Esophagus mucosa (tissue), 1 donor: ENCODE results near the gene CUEDC1. TPM values are rescaled to one million over a fixed set of nuclear protein-coding genes. Genes with fewer than 3 reads are reported as not detected.

Experiments
- ATAC-seq: fragments of 200-7000 bp; cut with Tn5 transposase; one replicate; pipeline ENCODE4 v1.9.1; 2020
- total RNA-seq: library from RNA; stranded (reverse); gene quantifications from one replicate; pipeline ENCODE4 v1.2.4, GENCODE V29; 2023
- donor health status: DM: yes; HTN: yes; CAD: no.

Gene CUEDC1
- total RNA-seq, 1 donor from 2014 or later: 23.8 TPM

DNA sequence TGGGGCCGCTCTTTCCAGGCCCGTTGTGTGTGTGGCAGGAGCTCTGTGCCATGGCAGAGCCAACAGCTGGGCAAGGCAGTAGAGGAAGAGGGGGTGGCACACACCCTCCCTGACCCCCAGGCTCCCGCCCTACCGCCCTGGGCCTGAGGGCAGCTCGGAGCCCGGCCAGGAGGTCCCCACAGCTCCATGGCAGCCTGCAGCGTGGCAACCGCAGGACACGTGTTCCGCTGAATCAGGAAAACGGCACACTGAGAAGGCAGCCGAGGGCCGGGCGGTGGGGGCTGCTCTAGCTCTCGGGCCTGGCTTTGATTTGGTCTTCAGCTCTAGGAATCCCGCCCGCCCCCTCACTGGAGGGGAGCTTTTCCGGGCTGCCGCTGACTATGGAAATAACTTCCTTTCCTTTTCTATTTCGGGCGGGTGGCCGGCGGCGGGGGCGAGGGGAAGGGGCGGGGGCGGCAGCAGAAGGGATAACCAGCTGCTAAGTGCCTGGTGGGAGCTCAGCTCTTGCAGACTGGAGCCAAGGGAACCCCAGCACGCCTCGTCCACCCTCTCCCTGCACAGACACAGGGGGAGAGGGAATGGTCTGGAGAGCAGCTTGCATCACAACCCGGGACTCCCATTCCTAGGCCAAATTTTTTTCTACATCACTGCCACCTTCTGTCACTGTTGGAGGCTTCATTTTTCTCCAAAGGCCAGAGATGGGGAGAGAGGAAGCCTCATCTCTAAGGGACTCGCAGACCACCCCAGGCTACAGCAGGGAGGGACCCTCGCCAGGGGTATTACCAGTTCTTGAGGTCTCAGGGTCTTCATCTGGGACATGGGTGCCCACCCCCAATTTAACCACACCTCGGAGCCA is 80.5 kb downstream of the CUEDC1 start:
- ATAC-seq: no peak

DNA sequence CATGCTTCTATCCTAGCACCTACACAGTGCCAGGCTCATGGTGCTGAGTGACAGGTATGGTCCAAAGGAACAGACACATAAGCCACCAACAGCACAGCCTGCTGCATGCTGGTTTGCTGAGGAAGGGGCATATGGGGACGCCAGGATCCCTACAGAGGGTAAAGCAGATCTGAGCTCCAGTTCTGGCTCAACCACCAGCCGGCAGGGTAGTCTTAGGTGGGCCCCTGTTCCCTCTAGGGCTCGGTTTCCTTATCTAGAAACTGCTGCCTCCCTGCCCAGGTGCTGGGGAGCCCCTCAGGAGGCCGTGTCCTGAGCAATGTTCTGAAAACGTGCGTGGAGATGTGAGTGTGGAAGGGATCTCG is 81.2 kb downstream of the CUEDC1 start:
- ATAC-seq: no peak

DNA sequence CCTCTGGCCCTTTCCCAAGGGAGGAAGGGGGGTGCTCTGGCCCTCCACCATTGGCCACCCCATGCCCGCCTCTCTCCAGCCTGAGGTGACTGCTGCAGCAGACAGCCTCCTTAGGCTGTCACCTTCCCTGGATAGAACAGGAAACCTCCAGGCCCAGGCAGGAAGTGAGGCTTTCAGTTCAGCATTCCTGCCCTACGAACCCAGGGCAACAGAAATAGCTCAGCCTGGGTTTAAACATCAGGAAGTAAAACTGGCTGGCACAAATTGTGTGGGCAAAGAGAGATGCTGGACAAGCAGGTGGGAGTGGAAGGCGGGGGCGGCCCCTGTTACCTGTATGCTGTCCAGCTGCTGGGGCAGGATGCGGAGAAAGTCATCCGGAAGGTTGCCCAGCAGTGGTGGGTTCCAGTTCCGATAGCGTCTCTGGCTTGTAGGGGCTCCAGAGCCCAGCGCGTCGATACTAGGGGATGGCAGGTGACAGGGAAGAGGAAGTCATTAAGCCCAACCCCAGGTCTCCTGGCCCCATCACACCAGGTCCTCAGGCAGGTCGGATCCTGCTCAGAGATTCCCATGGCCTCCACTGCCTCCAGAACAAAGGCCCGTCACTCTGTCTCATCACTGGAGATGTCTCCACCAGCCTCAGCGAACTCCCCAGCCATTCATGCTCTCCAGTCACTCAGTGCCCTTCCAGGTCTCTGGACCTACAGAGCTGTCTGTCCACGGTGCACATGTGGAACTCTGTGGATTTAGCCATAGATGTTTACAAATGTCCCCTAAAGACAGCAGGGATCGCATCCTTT is 81.8 kb downstream of the CUEDC1 start:
- ATAC-seq: no peak

DNA sequence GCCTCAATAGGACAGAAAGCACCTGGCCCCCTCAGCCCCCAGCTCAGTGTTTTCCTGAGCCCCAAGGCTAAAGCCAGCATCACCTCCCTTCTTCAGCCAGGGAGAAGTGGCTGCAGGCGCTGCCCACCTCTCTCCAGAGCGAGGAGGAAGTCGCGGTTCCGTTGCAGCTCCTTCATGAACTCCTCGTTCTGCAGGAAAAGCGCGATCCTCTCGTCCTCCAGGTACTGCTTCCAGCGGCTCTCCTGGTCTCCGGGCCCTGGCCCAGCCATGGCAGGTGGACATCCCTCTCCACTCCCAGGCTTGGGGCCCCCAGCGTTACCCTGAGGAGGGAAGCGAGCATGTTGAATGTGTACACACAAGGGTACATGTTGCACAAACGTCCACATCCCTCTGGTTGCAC is 82.7 kb downstream of the CUEDC1 start:
- ATAC-seq: no peak

DNA sequence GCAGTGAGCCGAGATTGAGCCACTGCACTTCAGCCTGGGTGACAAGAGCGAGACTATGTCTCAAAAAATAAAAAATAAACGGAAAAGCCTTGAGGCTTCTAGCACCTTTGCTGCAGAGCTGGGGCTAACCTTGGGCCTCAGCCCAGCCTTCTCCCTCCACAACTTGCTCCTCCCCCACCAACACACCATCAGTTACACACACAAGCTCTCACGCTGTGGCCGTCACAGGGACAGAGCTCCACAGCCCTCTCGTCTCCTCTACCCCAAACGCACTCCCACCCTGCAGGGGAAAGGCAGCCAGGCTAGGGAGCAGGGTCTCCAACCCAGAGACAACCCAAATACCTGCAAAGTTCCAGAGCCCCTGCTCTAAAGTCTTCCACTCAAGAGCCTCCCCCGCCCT is 83.3 kb downstream of the CUEDC1 start:
- no peak for ATAC-seq

DNA sequence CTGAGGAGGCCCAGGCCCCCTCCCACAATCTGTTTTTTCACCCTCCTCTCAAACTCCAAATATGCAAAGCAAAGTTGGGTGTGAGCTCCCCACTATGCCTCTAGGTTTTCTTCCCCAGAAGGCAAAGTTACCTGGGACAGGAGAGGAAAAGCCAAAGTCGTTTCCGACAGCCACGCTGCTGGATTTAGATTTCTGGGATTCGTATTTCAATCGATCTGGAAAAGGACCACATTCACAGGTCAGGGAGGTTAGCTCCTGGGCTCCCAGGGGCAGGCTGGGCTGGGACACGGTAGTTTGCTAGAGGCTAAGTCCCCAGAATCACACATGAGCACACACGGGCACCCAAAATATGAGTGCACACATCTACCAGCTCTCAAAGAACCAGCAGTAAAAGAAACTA is 84.1 kb downstream of the CUEDC1 start:
- no peak for ATAC-seq

DNA sequence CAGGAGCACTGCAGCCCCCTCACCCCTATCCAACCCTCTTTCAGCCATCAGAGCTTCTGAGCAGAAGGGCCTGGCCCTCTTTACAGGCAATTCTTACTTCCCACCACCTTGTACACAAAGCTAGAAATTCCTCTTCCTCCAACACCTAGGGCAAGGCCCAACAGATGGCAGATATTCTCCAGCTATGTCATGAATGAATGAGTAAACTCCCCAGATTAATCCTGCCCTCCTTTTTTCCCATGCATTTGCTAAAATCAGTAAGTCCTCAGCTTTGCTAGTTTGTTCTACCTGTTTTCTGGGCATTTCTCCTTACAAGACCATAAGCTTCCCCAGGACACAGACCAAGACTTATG is 85.0 kb downstream of the CUEDC1 start:
- ATAC-seq: no peak

DNA sequence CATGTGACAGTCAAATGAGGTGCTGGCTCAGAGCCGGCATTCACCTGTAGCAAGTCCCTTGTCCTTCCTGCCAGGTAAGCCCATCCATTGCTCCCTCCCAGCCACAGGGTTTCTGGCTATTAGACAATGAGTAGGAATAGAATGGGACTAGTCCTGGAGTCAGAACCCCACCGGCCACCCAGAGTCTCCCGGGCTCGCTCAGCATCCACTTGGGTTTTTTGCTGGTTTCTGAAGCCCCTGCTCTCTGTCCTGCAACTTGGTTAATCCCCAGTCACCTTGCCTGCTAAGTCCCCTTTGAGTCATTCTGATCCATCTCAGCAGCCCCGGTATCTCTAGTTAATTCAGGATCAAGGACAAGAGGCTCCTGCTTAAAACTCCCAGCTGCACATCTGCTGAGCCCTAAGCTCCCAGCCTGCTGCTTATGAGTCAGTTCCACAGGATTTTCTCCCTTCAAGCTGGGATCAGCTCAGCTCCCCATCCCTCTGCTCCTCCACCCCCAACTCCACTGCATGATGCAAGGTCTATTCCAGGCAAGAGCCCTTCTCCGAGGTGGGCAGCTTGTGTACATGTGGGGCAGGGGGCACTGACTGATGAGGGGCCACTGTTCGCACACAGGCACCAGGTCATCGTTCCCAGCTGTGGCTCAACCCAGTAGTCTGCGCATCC is 85.5 kb downstream of the CUEDC1 start:
- peak; percentile 24 for ATAC-seq

DNA sequence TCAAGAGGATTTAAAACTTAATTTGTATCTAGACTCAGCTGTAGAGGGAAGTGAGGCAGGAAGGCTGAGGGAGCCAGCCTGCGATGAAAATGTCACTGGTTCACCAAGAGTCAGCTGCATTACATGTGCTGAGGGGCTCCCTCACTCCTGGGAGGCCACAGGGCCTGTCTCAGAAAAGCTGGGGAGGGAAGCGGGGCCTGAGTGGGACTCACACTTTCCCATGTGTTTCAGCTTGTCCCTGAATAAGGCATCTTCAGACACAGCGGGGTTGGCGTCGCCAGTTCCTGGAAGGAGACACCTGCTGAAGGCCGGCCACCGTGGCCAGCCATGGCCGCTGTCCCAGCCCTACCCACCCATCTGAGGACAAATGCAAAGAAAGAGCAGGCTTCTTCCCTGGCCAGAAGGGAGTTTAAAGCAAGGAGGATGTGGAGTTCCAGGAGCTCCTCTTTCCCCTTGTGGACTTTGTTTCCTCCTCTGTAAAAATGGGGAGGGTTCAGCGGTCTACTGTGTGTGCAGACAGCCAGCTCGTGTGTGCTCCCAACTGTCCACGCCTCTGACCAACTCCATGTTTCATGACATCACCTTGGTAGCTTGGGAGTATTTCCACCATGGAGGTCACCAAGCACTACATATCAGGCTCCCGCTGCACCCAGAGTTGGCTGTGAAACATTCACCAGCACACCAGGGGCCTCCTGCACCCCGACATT is 86.1 kb downstream of the CUEDC1 start:
- ATAC-seq: no peak

DNA sequence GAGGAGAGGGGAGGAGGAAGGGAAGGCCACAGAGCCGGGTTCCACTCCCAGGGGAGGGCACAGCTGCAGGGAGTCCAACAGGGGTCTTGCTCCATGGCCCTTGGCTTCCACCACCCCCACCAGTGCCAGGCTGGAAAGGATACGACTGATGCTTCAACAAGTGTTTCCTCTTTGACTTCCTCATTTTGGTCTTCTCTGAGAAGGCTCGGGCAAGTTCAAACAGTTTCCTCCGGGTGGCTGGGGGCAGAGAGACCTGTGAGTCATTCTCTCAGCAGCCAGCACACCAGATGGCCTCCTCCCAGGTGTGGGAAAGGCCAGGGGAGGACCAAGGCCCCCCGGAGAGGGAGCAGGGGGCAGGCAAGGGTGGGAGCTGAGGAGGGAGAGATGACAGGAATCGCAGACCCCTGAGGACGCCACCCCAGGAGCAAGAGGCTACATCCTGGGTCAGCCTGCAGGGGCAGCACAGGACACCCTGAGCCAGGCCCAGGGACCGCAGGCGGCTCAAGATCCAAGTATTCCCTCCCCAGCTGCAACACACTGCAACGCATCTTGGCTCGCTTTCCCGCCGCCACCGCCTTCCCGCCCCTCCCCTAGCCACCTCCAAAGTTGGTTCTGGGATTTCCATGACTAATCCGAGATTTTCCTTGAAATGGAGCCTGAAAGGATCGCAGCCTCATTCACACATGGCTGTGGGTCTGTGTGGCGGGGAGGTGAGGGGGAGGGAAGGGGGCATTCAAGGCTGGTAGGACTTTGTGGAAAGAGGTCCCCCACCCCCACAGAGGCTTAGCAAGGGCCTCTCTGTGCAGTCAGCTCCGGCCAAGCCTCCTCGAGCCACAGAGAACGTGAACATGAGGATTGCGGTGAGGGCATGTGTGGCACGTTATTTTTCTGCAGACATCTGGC is 87.0 kb downstream of the CUEDC1 start:
- peak; percentile 87 for ATAC-seq

DNA sequence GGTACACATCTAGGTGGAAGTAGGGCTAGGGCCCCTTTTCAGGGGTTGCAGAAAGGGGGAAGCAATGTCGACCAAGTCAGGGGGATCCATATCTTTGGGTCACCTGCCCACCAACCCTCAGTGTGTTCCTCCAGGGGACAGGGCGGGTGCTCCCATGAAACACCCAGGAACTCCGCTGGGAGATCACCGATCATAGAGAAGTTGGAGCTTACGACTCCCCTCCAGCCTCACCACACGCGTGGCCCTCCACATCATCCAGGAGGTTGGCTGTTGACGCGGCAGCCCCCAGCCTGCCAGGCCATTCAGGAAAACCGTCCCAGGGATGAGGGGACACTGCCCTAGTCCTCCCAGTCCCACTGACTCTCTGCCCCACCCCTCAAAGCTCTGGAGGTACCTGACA is 88.1 kb downstream of the CUEDC1 start:
- no peak for ATAC-seq

DNA sequence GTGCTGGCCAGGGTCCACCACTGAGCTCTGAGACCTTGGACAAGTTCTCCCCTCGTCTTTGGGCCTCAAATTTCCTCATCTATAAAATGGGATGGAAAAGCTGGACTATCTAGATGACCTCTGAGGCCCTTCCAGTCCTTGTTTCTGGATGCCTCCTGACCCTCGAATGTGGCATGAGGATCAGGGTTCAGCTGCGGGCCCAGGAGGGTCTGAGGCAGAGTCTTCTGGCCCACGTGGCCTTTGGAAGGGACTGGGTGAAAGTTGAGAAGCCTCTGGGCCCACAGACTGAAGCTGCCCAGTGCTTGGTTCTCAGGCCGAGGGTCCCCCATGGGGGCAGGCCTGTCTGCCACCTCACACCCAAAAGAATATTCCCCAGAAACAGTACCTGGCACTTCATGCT is 88.5 kb downstream of the CUEDC1 start:
- ATAC-seq: no peak

DNA sequence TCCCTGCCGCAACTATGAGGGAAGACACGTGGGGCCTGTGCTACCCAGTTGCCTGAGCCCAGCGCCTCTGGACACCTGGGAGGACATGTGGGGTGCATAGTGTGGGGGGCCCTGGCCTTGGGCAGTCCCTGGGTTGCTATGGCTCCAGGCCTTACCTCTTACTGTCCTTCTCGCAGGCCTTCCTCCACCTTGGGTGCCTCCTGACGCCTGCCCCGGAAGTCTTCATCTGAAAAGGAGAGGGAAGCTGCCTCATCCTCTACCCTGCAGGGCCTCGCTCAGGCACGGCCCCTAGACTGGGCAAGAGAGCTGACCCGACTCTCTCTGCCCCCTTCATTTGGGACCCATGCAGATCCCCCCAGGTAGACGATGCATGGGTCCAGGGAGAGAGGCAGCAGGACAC is 88.9 kb downstream of the CUEDC1 start:
- ATAC-seq: no peak

DNA sequence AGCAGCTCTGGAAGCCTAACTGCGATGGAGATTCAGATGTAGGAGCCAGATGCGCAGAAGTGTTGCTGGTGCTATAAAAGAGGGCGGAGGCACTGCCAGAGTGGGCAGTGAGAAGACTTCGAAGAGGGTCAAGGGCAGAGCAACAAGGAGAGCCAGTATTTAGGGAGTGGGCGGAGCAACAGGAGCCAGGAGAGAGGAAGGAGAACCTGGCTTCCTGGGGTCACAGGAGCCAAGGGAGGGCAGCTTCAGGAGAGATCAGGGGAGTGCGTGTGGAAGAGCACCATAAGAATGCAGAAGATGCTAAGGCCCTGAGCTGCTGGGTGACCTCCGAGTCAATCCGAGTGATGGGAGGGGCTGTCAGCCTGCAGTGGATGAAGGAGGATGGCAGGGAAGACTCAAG is 90.9 kb downstream of the CUEDC1 start:
- no peak for ATAC-seq

DNA sequence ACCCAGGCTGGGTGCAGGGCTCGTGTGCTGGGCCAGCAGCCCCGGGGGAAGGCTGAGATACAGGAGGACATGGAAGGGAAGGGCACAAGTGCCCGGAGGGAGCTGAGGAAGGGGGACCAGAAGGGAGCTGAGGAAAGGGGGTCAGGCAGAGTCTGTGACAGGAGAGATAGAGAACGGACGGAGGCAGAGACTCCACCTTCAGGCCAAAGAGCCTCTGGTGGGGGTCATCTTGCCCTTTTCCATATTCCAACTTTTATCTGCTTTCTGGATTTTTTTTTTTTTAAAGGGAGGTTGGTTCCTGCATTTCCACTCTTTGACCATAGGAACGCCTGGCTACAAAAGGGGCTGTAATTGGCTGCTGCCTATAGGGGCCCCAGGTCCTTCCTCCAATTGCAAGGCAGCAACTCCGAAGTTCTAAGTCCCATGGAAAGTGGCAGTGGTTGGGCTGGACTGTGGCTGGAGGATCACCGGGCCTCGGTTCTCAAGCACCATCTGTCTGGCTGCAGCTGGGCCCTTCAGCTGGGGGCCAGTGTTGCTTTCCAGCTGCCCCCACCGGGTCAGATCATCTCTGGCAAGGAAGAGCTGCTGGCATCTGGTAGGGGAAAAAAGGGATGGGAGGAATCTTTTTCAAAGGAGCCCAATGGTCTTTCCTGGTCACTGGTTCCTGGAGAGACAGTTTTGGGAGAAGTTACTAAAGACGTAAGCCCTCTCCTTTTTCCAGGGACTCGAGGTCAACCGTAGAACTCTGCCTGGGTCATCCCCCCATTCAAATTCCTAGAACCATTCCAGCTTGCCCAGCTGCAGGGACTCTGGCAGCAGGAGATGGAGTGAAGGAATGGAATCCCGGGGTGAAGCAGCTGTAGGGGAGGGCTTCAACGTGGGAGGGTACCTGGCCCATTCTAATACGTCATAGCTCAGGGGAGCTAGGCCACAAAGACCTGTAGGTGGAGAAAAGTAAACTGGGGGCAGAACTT is 92.2 kb downstream of the CUEDC1 start:
- no peak for ATAC-seq

DNA sequence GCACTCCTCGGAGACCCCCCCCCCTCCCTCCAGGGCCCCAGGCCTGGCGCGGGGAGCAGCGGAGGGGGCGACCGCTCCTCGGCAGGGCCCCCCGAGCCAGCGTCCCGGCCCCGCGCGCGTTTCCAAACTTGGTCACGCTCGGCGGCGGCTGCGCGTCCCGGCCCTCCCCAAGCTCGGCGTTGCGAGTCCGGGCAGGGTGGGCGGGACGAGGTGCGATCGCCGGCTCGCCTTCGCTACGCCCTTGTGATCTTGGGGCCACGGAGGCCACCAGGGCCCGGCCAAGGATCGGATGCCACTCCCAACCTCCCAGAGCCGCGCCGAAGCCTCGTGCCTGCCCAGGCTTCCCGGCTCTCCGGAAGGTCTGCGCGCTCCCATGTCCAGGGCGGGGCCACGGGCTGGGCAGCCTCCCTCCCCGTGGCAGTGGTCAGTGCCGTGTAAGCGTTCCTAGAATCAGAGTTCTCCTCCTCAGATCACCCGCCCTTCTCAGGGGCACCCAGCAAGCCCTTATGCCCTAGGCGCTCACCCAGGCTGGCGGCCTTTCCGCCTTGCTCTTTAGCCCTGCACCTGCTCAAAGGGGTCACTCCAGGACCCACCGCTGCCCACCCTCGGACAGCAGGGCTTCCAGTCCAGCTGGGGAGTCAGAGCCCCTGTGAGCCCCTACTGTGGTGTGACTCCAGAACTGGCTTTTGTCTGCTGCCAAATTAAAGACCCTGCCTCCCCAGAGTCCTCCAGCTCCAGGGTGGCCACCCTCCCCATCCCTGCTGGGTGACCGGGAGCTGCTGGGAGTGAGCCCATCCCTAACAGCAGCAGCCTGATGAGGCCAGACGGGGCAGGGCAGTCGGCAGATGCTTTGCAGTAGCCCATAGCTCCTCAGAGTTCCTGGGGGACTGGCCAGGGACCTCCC is 93.2 kb downstream of the CUEDC1 start:
- peak; percentile 42 for ATAC-seq

DNA sequence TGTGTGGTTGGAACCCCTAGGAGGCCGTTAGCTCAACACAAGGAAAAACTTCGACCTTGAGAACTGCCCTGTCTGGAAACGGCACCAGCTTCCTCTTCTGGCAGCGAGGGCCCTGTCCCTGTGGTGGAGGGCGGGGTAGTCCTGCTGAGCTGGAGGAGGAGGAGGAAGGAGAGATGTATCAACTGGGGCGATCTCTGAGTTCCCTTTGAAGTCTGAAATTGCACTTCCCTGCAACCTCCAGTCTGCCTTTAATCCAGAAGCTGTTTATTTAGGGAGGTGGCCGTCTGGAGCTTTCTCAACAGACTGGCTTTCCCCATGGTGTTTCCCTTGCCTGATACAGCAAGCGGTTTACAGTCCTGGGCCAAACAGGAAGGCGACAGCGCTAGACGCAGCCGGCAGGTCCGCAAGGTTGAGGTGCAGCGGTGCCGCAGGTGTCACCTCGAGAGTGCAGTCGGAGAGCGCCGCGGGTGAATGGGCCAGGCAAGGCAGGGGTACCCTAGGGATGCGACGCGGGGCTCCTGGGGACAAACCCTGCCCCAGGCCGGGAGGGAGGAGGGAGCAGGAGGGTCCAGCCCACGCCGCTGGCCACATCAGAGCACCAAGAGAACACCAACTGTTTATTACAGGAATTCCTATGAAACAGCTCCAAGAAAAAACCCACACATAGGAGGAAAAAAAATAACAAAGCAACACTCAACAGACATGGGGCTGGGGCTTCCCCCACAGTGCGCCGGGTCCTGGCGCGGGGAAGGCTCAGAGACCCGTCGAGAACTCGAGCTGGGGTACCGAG is 94.0 kb downstream of the CUEDC1 start:
- peak; percentile 70 for ATAC-seq

DNA sequence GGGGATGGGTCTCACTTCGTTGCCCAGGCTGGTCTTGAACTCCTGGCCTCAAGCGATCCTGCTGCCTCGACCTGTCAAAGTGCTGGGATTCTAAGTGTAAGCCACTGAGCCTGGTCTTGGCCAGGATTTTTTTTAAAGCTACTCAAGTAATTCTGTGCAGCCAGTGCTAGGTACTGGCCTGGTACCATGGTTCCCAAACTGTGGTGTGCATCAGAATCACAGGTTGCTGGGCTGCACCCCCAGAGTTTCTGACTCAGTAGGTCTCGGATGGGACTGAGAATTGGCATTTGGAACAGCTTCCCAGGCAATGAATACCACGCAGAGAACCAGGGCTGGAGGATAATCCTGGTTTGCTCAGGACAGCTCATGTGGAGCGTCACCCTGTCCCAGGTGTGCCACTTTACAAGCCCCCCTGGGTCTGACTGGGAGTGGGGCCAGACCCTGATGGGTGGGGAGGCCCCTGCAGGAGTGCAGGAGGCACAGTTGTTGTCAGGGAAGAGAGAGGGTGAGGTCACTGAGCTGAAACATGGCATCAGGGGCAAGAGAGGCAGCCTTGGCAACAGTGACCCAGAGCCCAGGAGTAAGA is 94.7 kb downstream of the CUEDC1 start:
- ATAC-seq: peak; percentile 19
